Activated T-cell treated with anti-CD3 and anti-CD28 coated beads, Interleukin-2, amount 50 U/mL, for 4 hours (primary cell): ENCODE data around the gene HLA-DOA. TPM values are rescaled to one million over a fixed set of nuclear protein-coding genes. Genes with fewer than 3 reads are reported as not detected.

Experiments
- total RNA-seq, 3 donors: library from RNA; stranded (reverse); gene quantifications; one replicate each; pipeline ENCODE4 v1.2.1, GENCODE V29; 2021

HLA-DOA gene
- total RNA-seq, 3 donors from 2014 or later = 2.0 to 2.1 (median 2.1) TPM

Other genes with a start within 250 kb of the HLA-DOA start
- gene HLA-DQB2, start 246.1 kb downstream of the HLA-DOA start, total RNA-seq = under 1 TPM in 2 of 3 donors, not detected in 1; 0.56 to 0.82 TPM
- 1 to 10 TPM in 2 of 3 donors, under 1 TPM in 1; 0.82 to 2.0 (median 1.2) TPM for gene HLA-DOB, start 192.6 kb downstream of the HLA-DOA start, total RNA-seq
- 100 to 1,000 TPM; 288 to 334 (median 305) TPM for gene TAP2, start 170.9 kb downstream of the HLA-DOA start, total RNA-seq
- gene PSMB8, start 165.5 kb downstream of the HLA-DOA start, total RNA-seq = 100 to 1,000 TPM; 327 to 343 (median 337) TPM
- 100 to 1,000 TPM; 457 to 505 (median 503) TPM for gene TAP1, start 155.9 kb downstream of the HLA-DOA start, total RNA-seq
- 100 to 1,000 TPM; 208 to 241 (median 210) TPM for gene PSMB9, start 155.4 kb downstream of the HLA-DOA start, total RNA-seq
- gene HLA-DMB, start 68.6 kb downstream of the HLA-DOA start, total RNA-seq = 1 to 10 TPM in 2 of 3 donors, under 1 TPM in 1; 0.46 to 1.6 (median 1.4) TPM
- gene HLA-DMA, start 56.5 kb downstream of the HLA-DOA start, total RNA-seq = 1 to 10 TPM; 4.3 to 6.4 (median 5.5) TPM
- gene BRD2, start 41.0 kb downstream of the HLA-DOA start, total RNA-seq = 100 to 1,000 TPM; 338 to 358 (median 348) TPM
- 10 to 100 TPM; 18.0 to 31.5 (median 19.8) TPM for gene HLA-DPA1, start 64.1 kb upstream of the HLA-DOA start, total RNA-seq
- 1 to 10 TPM; 6.0 to 9.8 (median 6.3) TPM for gene HLA-DPB1, start 66.4 kb upstream of the HLA-DOA start, total RNA-seq
- under 1 TPM; 0.48 to 0.98 (median 0.60) TPM for gene COL11A2, start 182.9 kb upstream of the HLA-DOA start, total RNA-seq
- gene RXRB, start 191.1 kb upstream of the HLA-DOA start, total RNA-seq = 10 to 100 TPM; 55.2 to 62.3 (median 60.8) TPM
- gene SLC39A7, start 191.3 kb upstream of the HLA-DOA start, total RNA-seq = 10 to 100 TPM; 68.7 to 78.3 (median 72.1) TPM
- gene HSD17B8, start 195.1 kb upstream of the HLA-DOA start, total RNA-seq = 10 to 100 TPM; 11.7 to 20.1 (median 19.4) TPM
- 10 to 100 TPM; 64.7 to 66.5 (median 66.3) TPM for gene RING1, start 198.9 kb upstream of the HLA-DOA start, total RNA-seq